ENCODE measurements around the gene NAALADL2. TPM values are rescaled to one million over a fixed set of nuclear protein-coding genes. Genes with fewer than 3 reads are reported as not detected.
A peak's percentile ranks its signal among the peaks of the same experiment; 100 is the strongest.

NAALADL2 gene
- total and polyA plus RNA-seq, 5 donors, result 1.3 to 10.7 (median 9.7) TPM

- no peaks in the 10 kb centered on the region for H3K27me3 ChIP-seq (ENCODE audit: control insufficient read depth, insufficient read depth)
- 87% methylated on average over 4 of the region's 4 CpGs for WGBS
- H3K4me1 ChIP-seq (ENCODE audit: control insufficient read depth, insufficient read depth, low read length), result no peaks in the 10 kb centered on the region
- no peak overlapping the region for H3K4me3 ChIP-seq (ENCODE audit: low read length)
- DNase-seq (no peak), ATAC-seq (no peak)
- no peaks in the 10 kb centered on the region for H3K9me3 ChIP-seq (ENCODE audit: control insufficient read depth, low read length)
- no peak overlapping the region for H3K27ac ChIP-seq (ENCODE audit: low read length)
- intact Hi-C loops (cut with DNase I), result no loop called here
These were observed 522.6 kb downstream of the NAALADL2 start for GRCh38 chr3:175381685-175382084.

DNA sequence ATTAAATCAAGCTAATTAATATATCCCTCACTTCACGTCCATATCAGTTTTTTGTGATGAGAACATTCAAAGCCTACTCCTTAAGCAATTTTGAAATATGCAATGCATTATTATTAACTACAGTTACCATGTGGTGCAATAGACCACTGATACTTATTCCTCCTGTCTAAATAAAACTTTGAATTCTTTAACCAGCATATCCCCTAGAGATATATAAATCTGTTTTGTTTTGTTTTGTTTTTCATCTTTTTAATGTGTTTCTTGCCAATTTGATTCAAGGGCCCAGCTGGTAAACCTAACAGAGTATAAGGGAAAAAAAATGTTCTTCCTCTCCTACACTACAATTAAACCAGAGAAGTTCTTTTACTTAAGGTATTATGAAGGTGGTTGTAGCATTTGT, 524.2 kb downstream of the NAALADL2 start:
- Histone ChIP-seq H3K9me3 (ENCODE audit: control insufficient read depth, low read length) (no peaks in the 10 kb centered on the region), H3K4me3 (ENCODE audit: low read length) (no peak overlapping the region), H3K27me3 (ENCODE audit: control insufficient read depth, insufficient read depth) (no peaks in the 10 kb centered on the region), H3K27ac (ENCODE audit: low read length) (no peak overlapping the region), H3K4me1 (ENCODE audit: control insufficient read depth, insufficient read depth, low read length) (no peaks in the 10 kb centered on the region)
- DNase-seq, result no peak
- ATAC-seq, result no peak
- intact Hi-C loops (cut with DNase I), result no loop called here
- 51% methylated on average over 1 of the region's 1 CpG for WGBS

DNA sequence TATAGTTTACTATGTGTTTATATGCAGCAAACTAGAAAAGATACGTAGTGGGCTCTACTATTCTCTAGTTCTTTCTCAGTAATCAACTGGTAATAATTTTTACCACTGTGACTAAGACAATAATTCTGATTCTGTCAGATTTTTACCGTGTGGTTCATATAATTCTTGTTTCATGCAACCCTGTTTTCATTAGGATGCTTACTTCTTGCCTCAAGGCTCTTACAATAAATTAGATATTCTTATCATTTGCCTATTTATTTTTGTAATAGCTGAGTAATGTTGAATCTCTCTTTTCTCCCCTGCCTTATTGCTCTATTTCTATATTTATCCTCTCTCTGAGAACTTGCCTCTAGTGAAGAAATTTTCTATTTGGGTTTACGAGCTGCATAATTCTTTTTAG, 524.7 kb downstream of the NAALADL2 start:
- intact Hi-C loops (cut with DNase I), result no loop called here
- Histone ChIP-seq H3K27me3 (ENCODE audit: control insufficient read depth, insufficient read depth) (no peaks in the 10 kb centered on the region), H3K4me3 (ENCODE audit: low read length) (no peak overlapping the region), H3K9me3 (ENCODE audit: control insufficient read depth, low read length) (no peaks in the 10 kb centered on the region), H3K27ac (ENCODE audit: low read length) (no peak overlapping the region), H3K4me1 (ENCODE audit: control insufficient read depth, insufficient read depth, low read length) (no peaks in the 10 kb centered on the region)
- WGBS, result 62% methylated on average over 3 of the region's 3 CpGs
- ATAC-seq (no peak), DNase-seq (no peak)

DNA sequence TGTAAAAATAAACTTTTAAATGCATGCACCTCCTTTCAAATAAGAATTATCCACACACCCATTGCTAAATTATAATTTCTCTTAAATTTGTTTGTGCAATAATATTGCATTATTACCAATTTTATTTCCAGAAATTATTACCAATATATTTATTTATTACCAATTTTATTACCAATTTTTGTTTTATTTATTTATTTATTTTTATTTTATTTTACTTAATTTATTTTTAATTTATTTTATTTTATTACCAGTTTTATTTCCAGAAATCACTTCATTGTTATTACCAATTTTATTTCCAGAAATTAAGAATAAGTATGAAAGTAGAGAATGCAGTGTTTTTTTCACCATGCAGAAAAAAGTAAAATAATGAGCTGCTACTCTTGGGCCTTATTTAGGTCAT, 525.4 kb downstream of the NAALADL2 start:
- Histone ChIP-seq H3K27me3 (ENCODE audit: control insufficient read depth, insufficient read depth) (no peaks in the 10 kb centered on the region), H3K4me3 (ENCODE audit: low read length) (no peak overlapping the region), H3K27ac (ENCODE audit: low read length) (no peak overlapping the region), H3K9me3 (ENCODE audit: control insufficient read depth, low read length) (no peaks in the 10 kb centered on the region), H3K4me1 (ENCODE audit: control insufficient read depth, insufficient read depth, low read length) (no peaks in the 10 kb centered on the region)
- DNase-seq (no peak), ATAC-seq (no peak)
- intact Hi-C loops (cut with DNase I), result no loop called here

DNA sequence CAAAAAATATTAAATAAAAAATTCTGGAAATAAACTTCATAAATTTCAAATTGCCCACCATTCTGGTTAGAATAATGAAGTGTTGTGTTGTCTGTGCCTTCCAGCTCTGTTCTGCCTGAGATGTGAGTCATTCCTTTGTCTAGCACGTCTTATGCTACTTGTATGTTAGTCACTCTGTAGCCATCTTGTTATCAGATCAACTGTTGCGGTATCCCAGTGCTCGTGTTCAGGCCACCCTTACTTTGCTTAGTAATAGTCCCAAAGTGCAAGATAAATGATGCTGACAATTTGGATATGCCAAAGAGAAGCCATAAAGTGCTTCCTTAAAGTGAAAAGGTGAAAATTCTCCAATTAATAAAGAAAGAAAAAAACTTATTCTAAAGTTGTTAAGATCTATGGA, 527.5 kb downstream of the NAALADL2 start:
- 58% methylated on average over 3 of the region's 3 CpGs for WGBS
- no peaks in the 10 kb centered on the region for H3K4me1 ChIP-seq (ENCODE audit: control insufficient read depth, insufficient read depth, low read length)
- H3K27me3 ChIP-seq (ENCODE audit: control insufficient read depth, insufficient read depth), result no peaks in the 10 kb centered on the region
- DNase-seq (no peak), ATAC-seq (peak in 1 of 2 donors; percentile 43)
- intact Hi-C loops (cut with DNase I), result no loop called here
- H3K27ac ChIP-seq (ENCODE audit: low read length), result no peak overlapping the region
- no peak overlapping the region for H3K4me3 ChIP-seq (ENCODE audit: low read length)
- no peaks in the 10 kb centered on the region for H3K9me3 ChIP-seq (ENCODE audit: control insufficient read depth, low read length)

DNA sequence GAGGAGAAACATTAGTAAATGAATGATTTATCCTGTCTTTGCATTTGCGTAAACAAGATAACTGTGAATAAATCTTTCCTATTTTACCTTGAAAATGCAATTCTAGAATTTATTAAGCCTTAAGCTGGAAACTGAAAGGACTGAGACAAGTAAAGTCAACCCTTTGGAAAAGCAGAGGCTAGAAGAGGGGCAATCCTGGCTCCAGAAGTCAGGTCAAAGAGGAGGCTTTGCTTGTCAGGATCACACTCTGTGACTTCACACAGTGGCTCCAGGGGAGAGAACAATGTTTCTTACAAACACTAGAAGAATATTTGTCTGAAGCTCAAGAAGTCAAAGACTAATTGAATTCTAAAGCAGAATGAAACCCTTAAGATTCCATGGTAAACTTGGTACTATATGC, 530.4 kb downstream of the NAALADL2 start:
- WGBS, result 94% methylated on average over 1 of the region's 1 CpG
- DNase-seq (no peak), ATAC-seq (no peak)
- no peaks in the 10 kb centered on the region for H3K9me3 ChIP-seq (ENCODE audit: control insufficient read depth, low read length)
- intact Hi-C loops (cut with DNase I), result no loop called here
- no peaks in the 10 kb centered on the region for H3K27me3 ChIP-seq (ENCODE audit: control insufficient read depth, insufficient read depth)
- no peaks in the 10 kb centered on the region for H3K4me1 ChIP-seq (ENCODE audit: control insufficient read depth, insufficient read depth, low read length)
- no peak overlapping the region for H3K4me3 ChIP-seq (ENCODE audit: low read length)
- H3K27ac ChIP-seq (ENCODE audit: low read length), result no peak overlapping the region

DNA sequence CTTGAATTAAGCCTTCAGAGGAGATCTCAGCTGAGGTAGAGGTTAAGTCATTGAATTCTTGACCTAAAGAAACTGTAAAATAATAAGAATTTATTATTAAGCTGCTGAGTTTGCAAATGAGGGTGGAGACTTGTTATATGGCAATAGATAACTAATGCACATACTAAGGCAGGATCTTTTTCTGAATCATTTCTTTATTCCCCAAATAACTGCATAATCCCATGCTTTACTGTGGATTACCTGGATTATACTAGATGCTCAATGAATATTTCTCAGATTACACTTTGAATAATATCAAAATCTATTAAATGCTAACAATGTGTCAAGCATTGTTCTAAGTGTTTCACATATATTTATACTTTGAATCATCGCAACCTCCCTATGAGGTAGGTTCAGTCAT, 532.5 kb downstream of the NAALADL2 start:
- DNase-seq, result no peak
- no peaks in the 10 kb centered on the region for H3K9me3 ChIP-seq (ENCODE audit: control insufficient read depth, low read length)
- H3K27me3 ChIP-seq (ENCODE audit: control insufficient read depth, insufficient read depth), result no peaks in the 10 kb centered on the region
- no peak overlapping the region for H3K4me3 ChIP-seq (ENCODE audit: low read length)
- H3K4me1 ChIP-seq (ENCODE audit: control insufficient read depth, insufficient read depth, low read length), result no peaks in the 10 kb centered on the region
- no peak for ATAC-seq
- no peak overlapping the region for H3K27ac ChIP-seq (ENCODE audit: low read length)
- WGBS, result 99% methylated on average over 1 of the region's 1 CpG
- intact Hi-C loops (cut with DNase I), result no loop called here

- Histone ChIP-seq H3K4me3 (ENCODE audit: low read length) (no peak overlapping the region), H3K27me3 (ENCODE audit: control insufficient read depth, insufficient read depth) (no peaks in the 10 kb centered on the region), H3K27ac (ENCODE audit: low read length) (no peak overlapping the region), H3K4me1 (ENCODE audit: control insufficient read depth, insufficient read depth, low read length) (no peaks in the 10 kb centered on the region), H3K9me3 (ENCODE audit: control insufficient read depth, low read length) (no peaks in the 10 kb centered on the region)
- ATAC-seq (no peak), DNase-seq (no peak)
- intact Hi-C loops (cut with DNase I), result no loop called here
- WGBS, result 89% methylated on average over 4 of the region's 4 CpGs
These were observed 533.5 kb downstream of the NAALADL2 start for GRCh38 chr3:175392653-175393052.

DNA sequence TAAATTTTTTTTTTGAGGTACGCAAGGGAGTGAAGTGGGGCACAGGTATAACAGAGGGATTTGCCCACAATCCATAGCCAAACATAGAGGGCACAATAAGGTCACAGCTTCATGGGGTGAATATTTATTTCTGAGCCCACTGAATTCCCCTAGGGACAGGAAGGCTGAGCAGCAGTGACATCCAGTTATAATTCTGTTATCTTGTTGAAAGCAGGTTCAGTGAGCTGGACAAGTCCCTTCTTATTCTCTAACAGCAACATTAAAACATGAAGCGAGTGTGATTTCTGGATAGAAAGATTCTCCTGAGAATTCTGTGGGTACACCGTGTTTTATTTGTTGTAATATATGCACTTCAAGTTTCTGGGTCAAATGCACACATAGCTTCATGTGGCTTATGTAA, 538.2 kb downstream of the NAALADL2 start:
- ATAC-seq, result peak in 1 of 2 donors; percentile 55
- intact Hi-C loops (cut with DNase I), result no loop called here
- no peak overlapping the region for H3K27ac ChIP-seq (ENCODE audit: low read length)
- WGBS, result 66% methylated on average over 3 of the region's 3 CpGs
- no peaks in the 10 kb centered on the region for H3K9me3 ChIP-seq (ENCODE audit: control insufficient read depth, low read length)
- DNase-seq, result peak in 1 of 3 donors; percentile 26
- H3K4me1 ChIP-seq (ENCODE audit: control insufficient read depth, insufficient read depth, low read length), result no peaks in the 10 kb centered on the region
- H3K27me3 ChIP-seq (ENCODE audit: control insufficient read depth, insufficient read depth), result no peaks in the 10 kb centered on the region
- no peak overlapping the region for H3K4me3 ChIP-seq (ENCODE audit: low read length)

DNA sequence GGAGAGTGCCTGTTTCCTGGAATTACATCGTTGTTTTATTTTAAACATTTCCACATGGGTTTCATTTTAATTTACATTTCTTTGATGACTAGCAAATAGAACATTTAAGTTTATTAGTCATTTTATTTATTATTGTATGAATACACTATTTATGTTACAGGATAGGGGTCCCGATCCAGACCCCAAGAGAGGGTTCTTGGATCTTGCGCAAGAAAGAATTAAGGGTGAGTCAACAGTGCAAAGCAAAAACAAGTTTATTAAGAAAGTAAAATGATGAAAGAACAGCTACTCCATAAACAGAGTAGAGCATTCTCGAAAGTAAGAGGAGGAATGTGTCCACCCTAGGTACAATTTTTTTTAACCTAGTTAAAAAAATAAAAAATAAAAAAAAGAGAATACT, 539.5 kb downstream of the NAALADL2 start:
- intact Hi-C loops (cut with DNase I), result no loop called here
- no peak for ATAC-seq
- H3K27me3 ChIP-seq (ENCODE audit: control insufficient read depth, insufficient read depth), result no peaks in the 10 kb centered on the region
- 73% methylated on average over 4 of the region's 4 CpGs for WGBS
- H3K4me1 ChIP-seq (ENCODE audit: control insufficient read depth, insufficient read depth, low read length), result no peaks in the 10 kb centered on the region
- no peak overlapping the region for H3K27ac ChIP-seq (ENCODE audit: low read length)
- no peak for DNase-seq
- H3K9me3 ChIP-seq (ENCODE audit: control insufficient read depth, low read length), result no peaks in the 10 kb centered on the region
- H3K4me3 ChIP-seq (ENCODE audit: low read length), result no peak overlapping the region

- no peak overlapping the region for H3K4me3 ChIP-seq (ENCODE audit: low read length)
- peaks cover under 1% of the 10 kb centered on the region for H3K4me1 ChIP-seq (ENCODE audit: control insufficient read depth, insufficient read depth, low read length)
- H3K27me3 ChIP-seq (ENCODE audit: control insufficient read depth, insufficient read depth), result no peaks in the 10 kb centered on the region
- DNase-seq (no peak), ATAC-seq (no peak)
- H3K27ac ChIP-seq (ENCODE audit: low read length), result no peak overlapping the region
- WGBS, result 87% methylated on average over 5 of the region's 5 CpGs
- intact Hi-C loops (cut with DNase I), result no loop called here
- no peaks in the 10 kb centered on the region for H3K9me3 ChIP-seq (ENCODE audit: control insufficient read depth, low read length)
These were observed 540.2 kb downstream of the NAALADL2 start for GRCh38 chr3:175399156-175399840.

GRCh38 chr3:175404027-175404426, 544.9 kb downstream of the NAALADL2 start:
- intact Hi-C loops (cut with DNase I), result no loop called here
- Histone ChIP-seq H3K4me3 (ENCODE audit: low read length) (no peak overlapping the region), H3K27ac (ENCODE audit: low read length) (no peak overlapping the region), H3K27me3 (ENCODE audit: control insufficient read depth, insufficient read depth) (no peaks in the 10 kb centered on the region), H3K9me3 (ENCODE audit: control insufficient read depth, low read length) (no peaks in the 10 kb centered on the region), H3K4me1 (ENCODE audit: control insufficient read depth, insufficient read depth, low read length) (peaks cover 1% of the 10 kb centered on the region)
- ATAC-seq (peak; percentile 65 to 91), DNase-seq (no peak)
- 64% methylated on average over 1 of the region's 1 CpG for WGBS
